Coronary artery (tissue), 2 donors: ENCODE data around the gene SETBP1.

Experiments
- DNase-seq: peaks from one replicate; pipeline ENCODE4 v3.0.0-alpha.2; 2017; ENCODE audit warnings: low spot score
- H3K27ac ChIP-seq, 2 donors: fragments of 200-600 bp; sonication (generic); one replicate each; pipeline ENCODE4 v1.5.1; 2016 to 2019
- H3K4me3 ChIP-seq: fragments of 200-600 bp; sonication (generic); 2 replicates; pipeline ENCODE4 v1.5.1; 2016; ENCODE audit warnings: mild to moderate bottlenecking, moderate library complexity
- CTCF ChIP-seq: fragments of 200-600 bp; sonication (generic); IDR thresholded peaks from one replicate; pipeline ENCODE4 v1.5.1; 2019; ENCODE audit warnings: antibody characterized with exemption

Gene SETBP1

GRCh38 chr18:45050712-45051601 is 370.3 kb downstream of the SETBP1 start:
- Histone ChIP-seq H3K4me3 (no peak overlapping the region), H3K27ac (peak overlapping the region in 1 of 2 donors; percentile 37)
- TF ChIP-seq CTCF = no peak
- DNase-seq = no peak

- TF ChIP-seq CTCF = no peak
- DNase-seq = no peak
- H3K27ac ChIP-seq = no peak overlapping the region
- no peak overlapping the region for H3K4me3 ChIP-seq
Observed at GRCh38 chr18:45054636-45055035, 373.9 kb downstream of the SETBP1 start.

GRCh38 chr18:45055811-45056210 is 375.1 kb downstream of the SETBP1 start:
- no peak for TF ChIP-seq CTCF
- Histone ChIP-seq H3K27ac (no peak overlapping the region), H3K4me3 (no peak overlapping the region)
- no peak for DNase-seq

- TF ChIP-seq CTCF = no peak
- DNase-seq = no peak
- no peak overlapping the region for H3K27ac ChIP-seq
Observed at GRCh38 chr18:45056926-45057325, 376.2 kb downstream of the SETBP1 start.

GRCh38 chr18:45057955-45058600 is 377.4 kb downstream of the SETBP1 start:
- Histone ChIP-seq H3K27ac (no peak overlapping the region), H3K4me3 (no peak overlapping the region)
- no peak for TF ChIP-seq CTCF
- no peak for DNase-seq

More at GRCh38 chr18:45056926-45057325, 376.2 kb downstream of the SETBP1 start:
- H3K4me3 ChIP-seq = no peak overlapping the region

GRCh38 chr18:45059695-45060094 is 379.0 kb downstream of the SETBP1 start:
- no peak for TF ChIP-seq CTCF
- DNase-seq = no peak

GRCh38 chr18:45060102-45060501 is 379.4 kb downstream of the SETBP1 start:
- TF ChIP-seq CTCF = no peak
- Histone ChIP-seq H3K27ac (no peak overlapping the region), H3K4me3 (no peak overlapping the region)
- no peak for DNase-seq

More at GRCh38 chr18:45059695-45060094, 379.0 kb downstream of the SETBP1 start:
- Histone ChIP-seq H3K27ac (no peak overlapping the region), H3K4me3 (no peak overlapping the region)
